Activated T-cell treated with anti-CD3 and anti-CD28 coated beads for 24 hours (primary cell): ENCODE data around the gene IFNA13.
"Not testable (repeated sequence)": the region's sequence is repeated elsewhere in the genome, so short reads cannot be mapped to it uniquely, and the experiment has no call there.

Experiments used
- DNase-seq: peaks from one replicate; pipeline ENCODE4 v3.0.0-alpha.2; 2020; ENCODE audit warnings: low read depth

Gene IFNA13

DNA sequence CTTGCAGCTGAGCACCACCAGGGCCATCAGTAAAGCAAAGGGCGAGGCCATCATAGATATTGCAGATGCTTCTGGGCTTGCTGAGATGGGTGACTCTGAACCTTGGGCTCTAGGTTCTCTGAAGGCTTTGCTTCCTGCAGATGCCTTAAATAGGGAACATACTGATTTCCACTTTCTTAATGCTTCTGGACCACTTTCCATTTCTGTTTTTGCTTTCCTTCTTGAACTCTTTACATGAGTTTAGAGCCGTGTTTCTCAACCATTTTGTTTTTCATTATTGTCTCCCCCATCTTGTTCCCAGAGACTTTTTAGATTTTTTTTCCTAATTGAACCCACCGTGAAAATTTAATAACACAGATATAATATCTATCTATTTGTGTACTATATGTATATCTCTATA is at the start of gene IFNA13:
IFNA13 (minus strand) TSS at position 101 of the 400 bp plus-strand sequence; CDS start at position 54, 47 bp downstream.
- no peak for DNase-seq

DNA sequence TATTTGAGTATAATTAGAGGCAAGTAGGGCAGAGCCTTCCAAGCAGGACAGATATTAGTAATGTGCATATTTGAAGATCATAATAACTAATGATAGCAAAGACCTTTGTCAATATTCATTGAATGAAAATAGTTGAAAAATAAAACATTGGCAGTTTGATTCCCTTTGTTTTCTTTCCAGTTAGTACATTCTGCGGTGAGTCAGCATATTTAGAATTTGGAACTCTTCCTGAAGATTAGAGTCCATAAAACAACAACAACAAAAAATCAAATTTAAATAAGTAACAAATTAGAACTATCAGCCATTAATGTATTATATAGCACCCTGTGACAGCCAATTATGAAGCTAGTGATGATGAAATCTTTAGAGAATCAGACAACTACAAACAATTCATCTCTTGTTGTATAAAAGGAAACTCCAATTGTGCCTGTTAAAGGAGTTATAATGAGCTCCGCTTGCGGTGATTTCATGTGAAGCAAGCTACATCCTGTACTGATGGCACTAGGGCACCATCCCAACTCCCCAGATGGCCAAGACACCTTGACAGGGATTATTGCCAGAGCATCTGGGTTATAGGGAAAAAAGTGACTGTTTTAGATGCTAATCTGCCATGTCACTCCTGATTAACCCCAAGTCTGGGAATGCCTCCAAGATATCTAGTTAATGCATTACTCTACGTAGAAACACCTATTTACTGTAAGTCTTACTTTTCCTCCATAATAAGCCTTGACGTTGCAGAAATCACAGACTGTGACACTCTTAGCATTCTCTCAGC is 47.8 kb upstream of the IFNA13 start:
- DNase-seq, result no peak

DNA sequence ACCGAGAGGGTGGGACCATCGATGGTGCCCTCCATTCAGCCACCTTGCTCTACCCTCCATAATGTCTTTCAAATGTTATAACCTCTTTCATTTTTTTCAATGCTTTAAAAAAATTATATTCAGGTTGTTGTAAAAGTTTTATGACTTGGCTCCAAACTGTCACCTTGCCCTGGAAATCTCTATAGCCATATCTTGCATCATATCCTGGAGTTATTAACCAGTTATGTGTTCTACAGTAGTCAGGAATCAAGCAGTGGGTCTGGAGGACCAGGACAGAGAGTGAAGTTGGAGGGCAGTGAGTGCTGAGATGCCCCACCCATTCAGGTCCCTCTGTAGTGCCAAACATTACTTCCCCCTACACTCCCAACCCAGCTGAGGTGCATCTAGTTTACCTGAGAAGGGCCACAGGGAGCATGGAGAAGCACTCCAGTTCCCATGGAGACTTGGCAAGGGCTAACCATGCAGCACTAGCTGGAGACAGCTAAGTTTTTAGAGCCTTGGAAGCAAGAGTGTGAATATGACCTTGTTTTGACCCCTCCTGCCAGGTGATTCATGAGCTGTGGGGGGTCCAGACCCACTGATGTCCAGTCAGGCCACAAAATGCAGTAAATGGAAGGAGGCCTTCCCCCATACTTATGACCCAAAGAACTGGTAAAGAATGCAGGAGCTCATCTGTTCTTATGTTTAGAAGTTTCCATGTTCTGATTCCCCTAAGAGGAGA is 46.5 kb upstream of the IFNA13 start:
- DNase-seq, result no peak

DNA sequence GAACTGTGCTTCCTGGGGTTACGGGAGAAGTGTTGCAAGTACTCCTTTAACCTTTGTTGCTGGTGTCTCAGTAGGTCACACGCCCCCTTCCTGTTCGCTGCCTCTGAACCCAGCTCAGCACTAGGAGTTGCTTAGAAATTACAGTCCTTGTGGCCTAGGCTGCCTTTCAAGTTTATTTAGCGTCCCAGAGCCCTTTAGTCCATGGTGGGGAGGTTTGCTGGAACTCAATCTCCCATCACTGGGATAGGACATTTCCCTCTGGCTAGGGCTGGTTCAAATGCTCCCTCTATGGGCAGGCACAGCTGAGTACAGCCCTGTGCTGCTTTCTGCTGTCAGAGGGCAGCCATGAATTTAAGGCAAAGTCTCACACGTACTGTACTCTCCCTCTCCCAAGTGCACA is 45.8 kb upstream of the IFNA13 start:
- DNase-seq, result no peak

DNA sequence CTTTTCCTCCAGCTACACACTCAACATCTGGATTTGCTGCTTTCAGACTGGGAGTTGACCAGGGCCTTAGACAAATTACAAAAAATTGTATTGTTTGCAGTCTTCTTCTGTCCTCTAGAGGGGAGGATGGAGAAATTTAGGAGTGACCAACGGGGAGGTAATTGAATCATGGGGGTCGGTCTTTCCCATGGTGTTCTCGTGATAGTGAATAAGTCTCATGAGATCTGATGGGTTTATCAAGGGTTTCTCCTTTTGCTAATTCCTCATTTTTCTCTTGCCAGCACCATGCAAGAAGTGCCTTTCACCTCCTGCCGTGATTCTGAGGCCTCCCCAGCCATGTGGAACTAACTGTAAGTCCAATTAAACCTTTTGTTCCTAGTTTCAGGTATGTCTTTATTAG is 45.3 kb upstream of the IFNA13 start:
- no peak for DNase-seq

DNA sequence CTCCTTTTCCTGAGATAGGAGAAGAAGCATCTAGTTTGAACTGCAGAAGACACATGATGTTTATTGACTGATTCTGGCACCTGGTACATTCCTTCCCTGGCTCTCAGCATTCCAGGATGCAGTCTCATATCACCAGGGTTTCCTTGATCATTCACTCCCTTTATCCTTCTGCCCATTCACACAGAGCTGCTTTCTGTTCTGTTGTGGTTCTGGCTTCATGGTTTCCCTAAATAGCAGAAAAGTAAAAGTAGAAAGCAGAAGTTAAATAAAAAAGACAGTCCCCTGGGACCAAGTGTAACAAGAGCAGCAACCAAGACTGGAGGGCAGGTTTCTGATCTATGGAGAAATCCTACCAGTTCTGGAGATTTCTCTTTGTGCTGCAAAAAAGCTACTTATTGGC is 44.2 kb upstream of the IFNA13 start:
- DNase-seq, result no peak

DNA sequence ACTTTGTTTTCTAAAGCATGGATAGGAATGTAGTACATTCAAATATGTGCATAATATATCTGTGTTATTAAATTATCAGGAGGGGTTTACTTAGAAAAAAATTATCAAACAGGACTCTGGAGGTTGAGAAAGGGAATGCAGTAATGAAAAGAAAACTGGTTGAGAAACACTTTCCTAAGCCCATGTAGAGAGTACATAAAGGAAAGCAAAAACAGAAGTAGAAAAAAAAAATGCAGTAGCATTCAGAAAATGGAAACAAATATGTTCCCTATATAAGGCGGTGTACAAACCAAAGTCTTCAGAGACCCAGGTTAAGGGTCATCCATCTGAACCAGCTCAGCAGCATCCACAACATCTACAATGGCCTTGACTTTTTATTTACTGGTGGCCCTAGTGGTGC is 41.0 kb upstream of the IFNA13 start, which contains the start of gene IFNA8:
IFNA8 (plus strand) TSS at position 301 of the 400 bp plus-strand sequence; CDS start at position 361, 60 bp downstream.
- DNase-seq, result no peak

DNA sequence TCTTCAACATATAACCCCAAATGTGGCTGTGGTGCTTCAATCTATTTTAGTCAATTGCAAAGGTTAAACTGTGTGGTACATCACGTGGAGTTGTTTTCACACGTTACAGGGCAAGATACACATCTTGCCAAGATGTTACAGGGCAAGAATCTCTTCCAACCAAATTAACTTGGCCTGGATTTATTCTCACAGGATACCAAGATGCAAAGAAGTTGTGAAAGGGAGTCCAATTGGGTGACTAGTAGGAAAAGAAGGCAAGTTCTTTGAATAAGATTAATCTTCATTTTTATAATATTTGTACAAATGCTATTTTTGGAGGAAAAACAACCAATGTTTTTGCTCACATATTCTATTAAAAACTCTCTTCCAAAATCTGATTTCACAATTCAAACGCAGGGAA is 36.3 kb upstream of the IFNA13 start:
- DNase-seq, result no peak

DNA sequence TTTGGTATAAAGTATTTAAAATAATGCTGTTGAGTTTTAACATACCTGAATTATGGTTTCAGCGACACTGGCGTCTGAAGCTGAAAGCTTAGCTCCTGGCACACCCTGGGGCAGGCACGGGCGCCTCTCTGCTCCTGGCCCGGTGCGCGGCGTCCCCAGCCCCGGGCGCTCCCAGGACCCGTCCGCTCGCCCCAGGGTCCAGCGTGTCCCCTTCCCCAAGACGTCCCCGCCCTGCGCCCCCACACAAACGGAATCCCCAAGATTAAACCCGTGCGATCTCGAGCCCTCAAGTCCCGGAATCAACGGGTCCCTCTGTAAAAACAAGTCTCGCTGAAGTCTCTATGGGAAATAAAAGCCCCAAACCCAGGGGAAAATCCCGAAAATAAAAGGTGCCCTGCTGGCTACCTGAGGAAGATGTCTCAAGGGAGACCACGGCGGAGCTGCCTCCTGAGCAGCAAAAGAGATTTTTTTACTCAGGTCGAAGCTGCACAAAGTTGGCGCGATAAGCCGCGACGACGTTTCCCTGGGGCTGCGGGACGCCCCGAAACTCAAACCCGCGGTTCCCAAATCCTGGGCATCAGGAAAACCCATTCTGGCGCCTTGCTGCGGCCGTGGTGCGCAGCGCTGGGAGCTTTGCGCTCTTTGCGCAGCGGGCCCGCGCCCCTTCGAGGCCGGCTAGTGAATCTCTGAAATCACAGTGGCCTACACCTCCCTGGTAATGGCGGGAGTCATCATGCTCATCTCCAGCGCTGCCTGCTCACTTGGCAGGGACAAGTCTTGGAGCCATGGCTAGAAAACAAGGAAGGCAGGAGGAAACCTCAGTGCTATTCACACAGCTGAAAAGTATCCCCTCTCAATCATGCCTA is 34.8 kb upstream of the IFNA13 start:
- no peak for DNase-seq

DNA sequence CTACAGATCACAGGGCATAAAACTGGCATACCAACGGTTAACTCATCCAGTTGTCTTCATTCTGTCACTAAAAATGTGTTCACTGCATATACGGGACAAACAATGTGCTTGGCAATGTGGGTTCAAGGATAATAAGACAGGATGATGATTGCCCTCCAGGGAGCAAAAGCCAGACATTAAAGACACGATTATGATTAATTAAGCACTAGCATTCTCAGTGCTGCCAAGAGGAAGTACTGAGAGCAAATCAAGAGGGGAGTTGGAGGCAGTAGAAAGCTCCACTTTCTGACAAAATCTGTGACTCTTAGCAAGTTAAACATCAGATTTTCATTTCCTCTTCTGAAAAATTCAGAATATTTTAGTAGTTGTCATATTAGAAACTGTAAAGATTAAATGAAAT is 32.1 kb upstream of the IFNA13 start:
- DNase-seq, result no peak

DNA sequence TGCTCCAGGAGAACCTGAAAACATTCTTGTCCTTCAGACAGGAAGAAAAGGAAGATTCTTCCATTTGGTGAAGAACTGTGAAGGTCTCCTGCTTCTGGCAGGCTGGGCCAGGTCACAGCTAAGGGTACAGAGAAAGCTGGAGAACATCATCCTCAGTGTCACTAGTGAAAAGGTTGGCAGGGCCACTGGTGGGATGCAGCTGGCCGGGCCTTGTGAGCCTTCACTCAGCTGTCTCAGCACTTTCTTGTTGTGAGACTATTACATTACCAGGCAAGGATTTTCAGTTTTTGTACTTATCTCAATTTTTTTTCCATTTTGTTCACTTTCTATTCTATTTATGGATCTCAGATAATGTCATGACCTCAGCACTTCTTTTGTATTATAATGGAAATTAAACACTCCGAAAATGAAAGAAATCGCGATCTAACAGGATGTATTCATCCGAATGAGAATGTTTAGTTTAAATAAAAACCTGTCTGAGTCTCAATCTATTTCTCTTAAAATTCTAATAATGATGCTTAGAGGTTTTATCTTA is 31.2 kb upstream of the IFNA13 start:
- DNase-seq, result no peak

DNA sequence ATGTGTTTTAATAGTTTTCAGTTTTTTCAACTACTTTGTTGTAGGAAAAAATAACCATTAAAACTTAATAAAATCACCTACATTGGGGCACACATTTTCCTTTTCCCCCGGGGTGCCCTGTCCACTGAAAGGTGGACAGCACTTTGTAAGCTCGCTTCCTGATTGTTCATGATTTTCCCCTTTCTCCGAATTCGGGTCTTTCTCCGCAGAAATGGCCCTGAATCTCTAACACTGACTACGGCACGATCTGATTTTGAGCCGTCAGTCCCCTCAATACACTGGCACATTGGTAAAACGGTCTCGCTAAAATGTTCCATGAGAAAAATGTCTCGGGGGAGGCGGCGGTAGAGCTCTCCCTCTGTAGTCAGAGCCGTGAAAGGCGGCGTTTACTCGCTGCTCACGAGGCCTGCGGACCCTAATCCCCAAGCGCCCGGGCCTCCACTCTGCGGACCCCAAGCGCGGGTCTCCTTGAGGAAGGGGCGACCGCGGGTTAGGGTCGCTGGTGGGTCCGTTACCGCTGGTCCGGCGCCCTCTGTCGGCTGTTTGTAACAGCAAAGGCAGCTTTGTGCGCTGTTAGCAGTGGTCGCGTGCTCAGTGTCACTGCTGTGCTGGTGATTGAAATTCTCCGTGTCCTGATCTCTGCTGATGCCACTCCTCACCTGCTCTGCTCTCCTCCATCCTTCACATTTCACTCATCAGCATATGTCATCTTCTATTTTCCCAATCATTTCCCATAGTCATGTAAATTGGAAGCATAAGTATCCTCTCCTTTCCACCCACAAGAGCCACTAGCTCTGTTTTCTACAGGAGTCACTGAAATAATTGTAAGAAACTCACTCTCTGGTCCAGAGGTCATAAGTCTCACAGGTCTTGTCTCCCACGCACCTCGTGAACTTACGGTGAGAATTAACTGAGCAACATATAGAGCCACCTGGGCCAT is 28.2 kb upstream of the IFNA13 start:
- peak; percentile 44 for DNase-seq

DNA sequence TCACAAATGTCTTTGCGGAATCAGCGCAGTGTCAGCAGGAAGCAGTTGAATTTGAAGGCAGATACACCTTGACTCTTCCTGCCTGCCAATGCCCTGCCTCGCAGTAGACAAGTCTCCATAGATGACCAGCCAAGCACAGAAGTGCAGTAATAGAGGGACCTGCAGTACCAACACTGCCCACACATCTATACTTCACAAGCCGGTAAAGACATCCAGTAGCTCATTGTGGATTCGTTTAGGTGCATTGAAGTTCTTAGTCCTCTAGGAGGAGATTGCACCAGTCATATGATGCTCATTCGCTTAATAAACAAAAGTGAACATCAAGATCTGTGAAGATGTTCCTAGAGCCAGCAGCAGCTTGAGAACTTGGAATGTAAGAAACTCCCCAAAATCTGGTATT is 24.4 kb upstream of the IFNA13 start:
- DNase-seq, result no peak

DNA sequence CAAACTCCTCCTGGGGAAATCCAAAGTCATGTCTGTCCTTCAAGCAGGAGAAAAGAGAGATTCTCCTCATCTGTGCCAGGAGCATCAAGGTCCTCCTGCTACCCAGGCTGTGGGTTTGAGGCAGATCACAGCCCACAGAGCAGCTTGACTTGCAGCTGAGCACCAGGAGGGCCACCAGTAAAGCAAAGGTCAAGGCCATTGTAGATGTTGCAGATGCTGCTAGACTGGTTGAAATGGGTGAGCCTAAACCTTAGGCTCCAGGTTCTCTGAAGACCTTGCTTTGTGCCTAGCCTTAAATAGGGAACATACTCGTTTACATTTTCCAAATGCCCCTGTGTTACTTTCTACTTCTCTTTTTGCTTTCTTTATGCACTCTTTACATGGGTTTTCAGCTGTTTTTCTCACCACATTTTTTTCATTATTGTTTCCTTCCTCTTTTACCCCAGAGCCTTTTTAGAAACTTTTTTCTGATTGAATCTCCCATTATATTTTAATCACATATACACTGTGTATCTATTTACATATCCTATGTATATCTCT is 17.3 kb upstream of the IFNA13 start, which contains the start of gene IFNA2:
IFNA2 (minus strand) TSS at position 268 of the 540 bp plus-strand sequence; CDS start at position 199, 69 bp downstream.
- no peak for DNase-seq

DNA sequence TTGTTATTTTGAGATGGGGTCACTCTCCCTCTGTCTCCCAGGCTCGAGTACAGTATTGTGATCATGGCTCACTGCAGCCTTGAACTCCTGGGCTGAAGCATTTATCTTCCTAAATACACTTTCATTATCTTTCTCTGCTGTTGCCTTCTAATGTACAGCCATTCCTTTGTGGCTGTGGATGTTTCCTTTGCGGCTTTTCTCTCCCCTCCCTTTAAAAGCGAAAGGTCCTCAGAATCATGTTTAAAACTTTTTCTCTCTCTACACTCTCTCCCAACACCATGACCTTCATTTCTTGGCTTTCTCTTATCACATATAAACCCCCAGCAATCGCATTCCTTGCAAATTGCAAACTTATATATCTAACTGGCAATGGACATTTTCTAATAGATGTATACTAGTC is 15.8 kb upstream of the IFNA13 start:
- DNase-seq, result no peak

DNA sequence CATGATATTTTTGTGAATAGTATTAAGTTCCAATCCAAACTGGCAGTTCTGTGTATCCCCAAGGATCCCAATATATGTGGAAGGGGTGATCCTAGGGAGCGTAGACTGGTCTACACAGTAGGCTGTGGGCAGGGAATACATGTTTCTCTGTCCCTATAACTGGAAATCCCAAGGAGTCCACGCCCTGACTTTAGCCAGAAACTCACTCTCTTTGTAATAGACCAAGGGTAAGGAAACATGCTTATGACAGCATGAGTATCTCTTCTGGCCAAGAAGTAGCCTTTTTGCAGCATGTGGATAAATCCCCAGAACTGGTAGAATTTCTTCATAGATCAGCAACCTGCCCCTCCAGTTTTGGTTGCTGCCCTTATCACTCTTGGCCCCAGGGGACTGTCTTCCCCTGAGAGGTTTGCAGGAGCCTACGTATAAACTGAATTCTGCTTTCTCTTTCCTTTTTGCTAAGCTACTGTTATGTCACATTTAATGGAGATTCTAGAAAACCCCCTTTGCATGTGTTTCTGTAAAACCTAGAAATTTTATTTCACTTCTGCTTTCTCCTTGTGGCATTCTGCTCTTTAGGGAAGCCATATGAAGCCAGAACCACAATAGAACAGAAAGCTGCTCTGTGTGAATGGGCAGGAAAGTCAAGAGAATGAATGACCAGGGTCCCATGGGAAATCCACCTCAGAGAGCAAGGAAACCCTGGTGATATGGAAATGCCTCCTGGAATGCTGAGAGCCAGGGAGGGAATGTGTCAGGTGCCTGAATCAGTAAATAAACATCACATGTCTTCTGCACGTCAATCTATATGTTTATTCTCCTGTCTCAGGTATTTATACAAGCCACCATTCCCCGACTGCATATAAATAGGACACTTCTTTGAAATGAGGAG is 13.8 kb upstream of the IFNA13 start:
- DNase-seq, result no peak

DNA sequence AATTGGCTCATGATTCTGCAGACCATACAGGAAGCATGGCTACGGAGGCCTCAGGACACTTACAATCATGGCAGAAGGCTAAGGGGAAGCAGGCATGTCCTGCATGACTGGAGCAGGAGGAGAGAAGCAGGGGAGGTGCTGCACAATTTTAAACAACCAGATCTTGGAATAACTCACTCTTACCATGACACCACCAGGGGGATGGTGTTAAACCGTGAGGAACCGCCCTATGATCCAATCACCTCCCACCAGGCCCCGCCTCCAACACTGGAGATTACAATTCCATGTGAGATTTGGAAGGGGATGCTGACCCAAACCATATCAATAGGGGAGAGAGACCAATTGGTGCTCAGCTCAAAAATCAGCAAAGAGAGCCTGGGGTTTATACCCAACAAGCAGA is 3.6 kb upstream of the IFNA13 start:
- not testable (repeated sequence) for DNase-seq

DNA sequence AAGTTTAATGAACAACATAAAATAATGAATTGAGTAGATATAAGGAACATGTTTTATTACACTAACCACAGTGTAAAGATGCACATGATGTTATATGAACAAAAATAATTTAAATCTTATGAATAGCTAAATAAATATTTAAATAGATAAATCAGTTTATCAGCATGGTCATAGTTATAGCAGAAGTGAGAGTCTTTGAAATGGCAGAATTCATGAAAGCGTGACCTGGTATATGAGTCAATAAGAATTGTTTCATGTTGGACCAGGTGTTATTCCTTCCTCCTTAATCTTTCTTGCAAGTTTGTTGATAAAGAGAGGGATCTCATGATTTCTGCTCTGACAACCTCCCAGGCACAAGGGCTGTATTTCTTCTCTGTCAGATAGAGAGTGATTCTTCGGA is 688 bp downstream of the IFNA13 start:
- not testable (repeated sequence) for DNase-seq

DNA sequence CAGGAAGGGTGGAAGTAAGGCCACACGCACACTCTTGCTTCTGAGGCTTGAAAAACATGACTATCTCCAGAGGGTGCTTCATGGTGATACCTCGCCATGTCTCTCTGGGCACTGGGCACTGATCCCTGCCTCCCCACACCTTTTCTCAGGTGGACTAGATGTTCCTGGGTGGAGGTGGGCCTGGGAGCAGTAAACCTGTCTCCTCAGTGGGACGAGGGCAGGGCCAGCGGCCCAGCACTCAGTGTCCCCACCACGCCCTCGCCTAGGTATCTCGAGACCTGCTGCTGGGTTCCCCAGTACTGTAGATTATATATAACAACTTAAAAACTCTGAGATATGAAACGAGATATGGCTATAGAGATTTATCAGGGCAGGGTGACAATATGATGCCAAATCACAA is 5.6 kb downstream of the IFNA13 start:
- no peak for DNase-seq
